HG03159 (cell line): ENCODE data around the gene PTPRF.
"Not testable (repeated sequence)": the region's sequence is repeated elsewhere in the genome, so short reads cannot be mapped to it uniquely, and the experiment has no call there.

ENCODE experiments used
- ATAC-seq: cut with Tn5 transposase; IDR thresholded peaks from one replicate; pipeline ENCODE4 v1.9.1; 2021; ENCODE audit warnings: mild to moderate bottlenecking, moderate library complexity; ENCODE audit not compliant: unreplicated experiment

PTPRF gene

GRCh38 chr1:43536864-43537358 is 6.2 kb downstream of the PTPRF start:
- ATAC-seq: no peak

- ATAC-seq: no peak
Observed at GRCh38 chr1:43537423-43538142, 6.9 kb downstream of the PTPRF start.

GRCh38 chr1:43538143-43538487 is 7.4 kb downstream of the PTPRF start:
- no peak for ATAC-seq

- no peak for ATAC-seq
Observed at GRCh38 chr1:43538969-43539368, 8.3 kb downstream of the PTPRF start.

GRCh38 chr1:43539726-43540434 is 9.2 kb downstream of the PTPRF start:
- ATAC-seq: no peak

- no peak for ATAC-seq
Observed at GRCh38 chr1:43540653-43541071, 10.0 kb downstream of the PTPRF start.

- no peak for ATAC-seq
Observed at GRCh38 chr1:43541141-43541540, 10.5 kb downstream of the PTPRF start.

- ATAC-seq: no peak
Observed at GRCh38 chr1:43541721-43542401, 11.2 kb downstream of the PTPRF start.

GRCh38 chr1:43542527-43543458 is 12.1 kb downstream of the PTPRF start:
- ATAC-seq: no peak

- ATAC-seq: no peak
Observed at GRCh38 chr1:43543567-43543966, 12.9 kb downstream of the PTPRF start.

GRCh38 chr1:43545339-43545694 is 14.6 kb downstream of the PTPRF start:
- no peak for ATAC-seq

- no peak for ATAC-seq
Observed at GRCh38 chr1:43545695-43546387, 15.2 kb downstream of the PTPRF start.

GRCh38 chr1:43546388-43547100 is 15.9 kb downstream of the PTPRF start:
- ATAC-seq: no peak

- ATAC-seq: no peak
Observed at GRCh38 chr1:43547538-43548072, 16.9 kb downstream of the PTPRF start.

GRCh38 chr1:43548285-43549271 is 17.9 kb downstream of the PTPRF start:
- ATAC-seq: no peak

- not testable (repeated sequence) for ATAC-seq
Observed at GRCh38 chr1:43549394-43549793, 18.7 kb downstream of the PTPRF start.

- no peak for ATAC-seq
Observed at GRCh38 chr1:43549921-43550597, 19.4 kb downstream of the PTPRF start.
